ENCODE data around the gene C15orf40.

Gene C15orf40

GRCh38 chr15:83018436-83018835 is 7.0 kb upstream of the C15orf40 start:
- Histone ChIP-seq H3K9me3 (ENCODE audit: control insufficient read depth, insufficient read depth, low read depth, low read length) (no peaks in the 10 kb centered on the region), H3K4me3 (ENCODE audit: low read depth, low read length) (no peak overlapping the region), H3K36me3 (ENCODE audit: control insufficient read depth in 2 of 2, insufficient read depth in 1 of 2, low read length in 2 of 2) (peaks cover 48% of the 10 kb centered on the region in 2 experiments), H3K27ac (ENCODE audit: extremely low read depth, low read depth, low read length) (no peak overlapping the region), H3K4me1 (ENCODE audit: control insufficient read depth, insufficient read depth, low read length) (no peaks in the 10 kb centered on the region)
- ChIA-PET CTCF (no interaction called here), POLR2A (no interaction called here)
- TF ChIP-seq ZFP3 (tag by site-specific recombination; IDR thresholded peaks at IDR 0.05; ENCODE audit: low read depth) (no peak), ZNF561 (tag by site-specific recombination; IDR thresholded peaks at IDR 0.05; ENCODE audit: borderline replicate concordance) (no peak), ZNF677 (tag by site-specific recombination; IDR thresholded peaks at IDR 0.05) (no peak), ZNF664 (tag by site-specific recombination; IDR thresholded peaks at IDR 0.05) (no peak), ZNF354C (tag by site-specific recombination; IDR thresholded peaks at IDR 0.05; ENCODE audit: borderline replicate concordance, low read depth) (no peak), HOXA7 (CRISPR knock-in tag; IDR thresholded peaks at IDR 0.05; ENCODE audit: borderline replicate concordance) (no peak), REST (tag by site-specific recombination; IDR thresholded peaks at IDR 0.05) (no peak), SETDB1 (IDR thresholded peaks at IDR 0.05; ENCODE audit: insufficient read length, low read length) (no peak), ZSCAN5A (tag by site-specific recombination; IDR thresholded peaks at IDR 0.05) (no peak), ZNF324 (tag by site-specific recombination; IDR thresholded peaks at IDR 0.05) (no peak), ZNF48 (tag by site-specific recombination; IDR thresholded peaks at IDR 0.05) (no peak), PRDM2 (tag by site-specific recombination; IDR thresholded peaks at IDR 0.05; ENCODE audit: borderline replicate concordance) (no peak), ZNF335 (tag by site-specific recombination; conservative IDR thresholded peaks at IDR 0.05) (no peak), KLF17 (tag by site-specific recombination; IDR thresholded peaks at IDR 0.05) (no peak), ZNF433 (tag by site-specific recombination; IDR thresholded peaks at IDR 0.05; ENCODE audit: low read depth) (no peak)
